Skeletal muscle satellite cell (primary cell): ENCODE measurements around the gene CAMTA1.
"Not testable (repeated sequence)": the region's sequence is repeated elsewhere in the genome, so short reads cannot be mapped to it uniquely, and the experiment has no call there.

Source experiments
- H3K27me3 ChIP-seq: 2 replicates; pipeline ENCODE4 v1.7.0; 2013; ENCODE audit warnings: low read length; ENCODE audit not compliant: control insufficient read depth, insufficient read depth
- H3K36me3 ChIP-seq: 2 replicates; pipeline ENCODE4 v1.7.0; 2013; ENCODE audit warnings: mild to moderate bottlenecking, control low read depth, low read length; ENCODE audit not compliant: insufficient read depth
- H3K4me1 ChIP-seq: 2 replicates; pipeline ENCODE4 v1.7.0; 2013; ENCODE audit warnings: low read length; ENCODE audit not compliant: control insufficient read depth, insufficient read depth
- H3K4me2 ChIP-seq: 2 replicates; pipeline ENCODE4 v1.7.0; 2013; ENCODE audit warnings: mild to moderate bottlenecking, low read length
- H3K4me3 ChIP-seq: 2 replicates; pipeline ENCODE4 v1.7.0; 2013; ENCODE audit warnings: low read length
- H3K9ac ChIP-seq: 2 replicates; pipeline ENCODE4 v1.7.0; 2013; ENCODE audit warnings: mild to moderate bottlenecking, low read depth, low read length, moderate library complexity
- H3K9me3 ChIP-seq: replicated peaks from 2 replicates; pipeline ENCODE4 v1.7.0; 2013; ENCODE audit warnings: mild to moderate bottlenecking, control low read depth, low read length

CAMTA1 gene

GRCh38 chr1:6914706-6915105, 129.5 kb downstream of the CAMTA1 start:
- no peaks in the 10 kb centered on the region for H3K36me3 ChIP-seq
- H3K27me3 ChIP-seq, result peaks cover 15% of the 10 kb centered on the region
- no peak overlapping the region for H3K4me2 ChIP-seq
- no peaks in the 10 kb centered on the region for H3K4me1 ChIP-seq
- H3K9ac ChIP-seq, result no peak overlapping the region
- no peak overlapping the region for H3K4me3 ChIP-seq
- peaks cover 4% of the 10 kb centered on the region for H3K9me3 ChIP-seq

DNA sequence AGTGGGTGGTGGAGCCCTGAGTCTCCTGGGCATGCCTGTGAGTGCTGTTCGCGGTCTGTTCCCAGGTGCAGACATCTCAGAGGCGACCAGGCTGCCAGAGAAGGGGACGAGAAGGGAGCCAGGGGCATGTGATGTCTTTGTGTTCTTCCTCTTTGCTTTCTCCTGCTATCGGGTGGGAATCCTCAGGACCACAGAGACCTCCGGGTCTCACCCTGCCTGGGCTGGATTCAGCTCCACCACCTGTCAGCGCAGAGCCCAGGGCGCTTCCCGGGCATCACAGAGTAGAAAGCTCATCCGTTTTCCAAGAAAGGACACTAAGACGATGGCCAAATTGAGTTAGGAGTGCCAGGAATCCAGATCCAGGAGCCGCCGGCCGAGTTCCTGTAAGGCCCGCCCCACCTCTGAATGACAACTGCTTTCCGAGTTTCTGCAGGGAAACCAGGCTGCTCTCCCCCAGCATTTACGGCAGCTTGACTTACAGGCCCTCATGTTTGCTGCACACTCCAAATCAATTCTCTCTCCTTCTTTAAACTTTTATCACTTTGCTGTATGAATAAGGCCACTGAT, 130.8 kb downstream of the CAMTA1 start:
- no peak overlapping the region for H3K4me3 ChIP-seq
- no peak overlapping the region for H3K9ac ChIP-seq
- H3K36me3 ChIP-seq, result no peaks in the 10 kb centered on the region
- no peaks in the 10 kb centered on the region for H3K4me1 ChIP-seq
- peaks cover 4% of the 10 kb centered on the region for H3K9me3 ChIP-seq
- H3K27me3 ChIP-seq, result peaks cover 15% of the 10 kb centered on the region
- no peak overlapping the region for H3K4me2 ChIP-seq

DNA sequence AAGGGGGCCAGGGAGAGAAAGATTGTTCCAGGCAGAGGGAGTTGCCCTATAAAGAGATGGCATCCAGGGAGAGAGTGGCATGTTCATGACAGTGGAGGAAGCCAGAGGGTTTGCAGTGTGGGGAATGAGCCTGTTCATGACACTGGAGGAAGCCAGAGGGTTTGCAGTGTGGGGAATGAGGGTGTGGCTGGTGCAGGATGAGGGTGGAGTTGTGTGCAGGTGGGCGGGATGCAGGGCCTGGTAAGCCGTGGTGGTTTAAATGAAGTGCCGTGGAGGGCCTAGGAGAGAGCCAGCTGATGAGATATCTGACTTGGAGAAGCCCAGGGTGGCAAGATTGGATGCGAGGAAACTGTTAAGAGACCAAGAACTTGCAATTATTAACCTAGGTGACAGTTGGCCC, 131.8 kb downstream of the CAMTA1 start:
- no peaks in the 10 kb centered on the region for H3K4me1 ChIP-seq
- no peaks in the 10 kb centered on the region for H3K36me3 ChIP-seq
- peaks cover 4% of the 10 kb centered on the region for H3K9me3 ChIP-seq
- no peak overlapping the region for H3K4me3 ChIP-seq
- H3K4me2 ChIP-seq, result no peak overlapping the region
- H3K27me3 ChIP-seq, result peaks cover 15% of the 10 kb centered on the region
- H3K9ac ChIP-seq, result no peak overlapping the region

GRCh38 chr1:6918186-6918924, 133.1 kb downstream of the CAMTA1 start:
- Histone ChIP-seq H3K4me2 (no peak overlapping the region), H3K9me3 (peaks cover 4% of the 10 kb centered on the region), H3K4me1 (no peaks in the 10 kb centered on the region), H3K27me3 (peaks cover 16% of the 10 kb centered on the region), H3K4me3 (no peak overlapping the region), H3K9ac (no peak overlapping the region), H3K36me3 (no peaks in the 10 kb centered on the region)

GRCh38 chr1:6918925-6919511, 133.8 kb downstream of the CAMTA1 start:
- Histone ChIP-seq H3K9me3 (no peaks in the 10 kb centered on the region), H3K4me2 (no peak overlapping the region), H3K27me3 (peaks cover 20% of the 10 kb centered on the region), H3K36me3 (no peaks in the 10 kb centered on the region), H3K9ac (no peak overlapping the region), H3K4me1 (no peaks in the 10 kb centered on the region), H3K4me3 (no peak overlapping the region)

GRCh38 chr1:6921506-6921905, 136.3 kb downstream of the CAMTA1 start:
- not testable (repeated sequence) for H3K27me3 ChIP-seq, H3K4me3 ChIP-seq, H3K4me2 ChIP-seq, H3K4me1 ChIP-seq, H3K36me3 ChIP-seq, H3K9me3 ChIP-seq, H3K9ac ChIP-seq

DNA sequence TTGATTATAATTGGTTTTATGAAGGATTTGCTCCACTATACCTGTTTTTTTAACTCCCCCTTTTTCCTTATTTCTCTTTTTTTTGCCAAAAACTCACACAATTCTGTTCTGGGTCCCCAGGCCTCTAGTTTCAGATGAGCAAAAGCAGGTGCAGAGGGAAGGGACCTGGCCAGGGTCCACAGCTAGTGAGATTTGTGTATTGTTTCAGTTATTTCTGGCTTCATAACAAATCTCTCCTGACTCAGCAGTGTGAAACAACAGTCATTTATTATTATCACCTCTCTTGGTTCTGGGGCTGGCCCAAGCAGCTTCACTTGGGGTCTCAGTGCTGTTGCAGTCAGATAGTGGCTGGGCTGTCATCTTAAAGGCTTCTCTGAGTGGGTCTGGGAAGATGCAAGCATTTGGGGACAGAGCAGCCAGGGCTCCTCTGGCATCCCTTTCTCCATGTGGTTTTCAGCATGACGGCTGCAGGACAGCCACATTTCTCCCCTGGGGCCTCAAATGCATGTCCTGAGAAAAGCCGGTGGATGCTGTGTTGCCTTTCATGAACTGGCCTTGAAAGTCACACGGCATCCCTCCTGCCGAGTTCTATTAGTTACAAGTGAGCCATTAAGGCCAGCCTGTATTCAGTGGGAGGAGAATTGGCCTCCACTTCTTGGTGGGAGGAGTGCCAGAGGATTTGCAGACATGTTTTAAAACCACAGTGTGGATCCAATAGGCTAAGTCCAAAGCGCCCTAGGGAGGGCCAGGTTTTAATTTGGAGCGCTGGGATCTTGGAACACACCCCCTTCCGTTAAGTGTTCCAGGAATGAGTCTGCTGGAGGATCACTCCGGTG, 137.1 kb downstream of the CAMTA1 start:
- H3K4me1 ChIP-seq, result no peaks in the 10 kb centered on the region
- H3K27me3 ChIP-seq, result peaks cover 9% of the 10 kb centered on the region
- H3K36me3 ChIP-seq, result no peaks in the 10 kb centered on the region
- no peak overlapping the region for H3K4me2 ChIP-seq
- H3K4me3 ChIP-seq, result no peak overlapping the region
- no peaks in the 10 kb centered on the region for H3K9me3 ChIP-seq
- no peak overlapping the region for H3K9ac ChIP-seq

DNA sequence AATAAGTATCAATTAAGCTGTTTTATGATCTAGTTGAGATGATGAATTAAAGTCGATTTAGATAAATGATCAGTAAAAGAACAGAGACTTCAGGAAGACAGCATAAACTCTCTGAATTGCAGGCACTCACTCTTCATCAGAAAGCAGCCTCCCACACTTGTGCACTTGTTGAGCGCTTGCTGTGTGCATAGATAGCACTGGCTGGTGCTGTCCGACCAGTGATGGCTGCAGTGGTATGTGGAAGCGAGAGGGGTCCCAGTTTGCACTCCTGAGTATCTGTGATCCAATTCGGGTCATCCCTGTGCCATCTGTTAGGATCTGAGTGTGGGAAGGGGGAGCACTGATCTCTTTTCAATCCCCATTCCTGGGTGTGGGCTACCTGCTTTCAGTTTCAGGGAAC, 137.8 kb downstream of the CAMTA1 start:
- Histone ChIP-seq H3K4me3 (no peak overlapping the region), H3K4me2 (no peak overlapping the region), H3K27me3 (peaks cover 12% of the 10 kb centered on the region), H3K9me3 (no peaks in the 10 kb centered on the region), H3K36me3 (no peaks in the 10 kb centered on the region), H3K4me1 (no peaks in the 10 kb centered on the region), H3K9ac (no peak overlapping the region)

GRCh38 chr1:6923416-6923815, 138.2 kb downstream of the CAMTA1 start:
- Histone ChIP-seq H3K4me1 (no peaks in the 10 kb centered on the region), H3K9ac (no peak overlapping the region), H3K4me2 (no peak overlapping the region), H3K4me3 (no peak overlapping the region), H3K36me3 (no peaks in the 10 kb centered on the region), H3K27me3 (peaks cover 12% of the 10 kb centered on the region), H3K9me3 (no peaks in the 10 kb centered on the region)

GRCh38 chr1:6923955-6924881, 139.0 kb downstream of the CAMTA1 start:
- no peaks in the 10 kb centered on the region for H3K9me3 ChIP-seq
- no peak overlapping the region for H3K4me2 ChIP-seq
- H3K4me1 ChIP-seq, result no peaks in the 10 kb centered on the region
- no peaks in the 10 kb centered on the region for H3K36me3 ChIP-seq
- no peak overlapping the region for H3K4me3 ChIP-seq
- no peak overlapping the region for H3K9ac ChIP-seq
- H3K27me3 ChIP-seq, result peaks cover 12% of the 10 kb centered on the region

- no peak overlapping the region for H3K9ac ChIP-seq
- H3K27me3 ChIP-seq, result peaks cover 14% of the 10 kb centered on the region
- H3K9me3 ChIP-seq, result no peaks in the 10 kb centered on the region
- no peak overlapping the region for H3K4me3 ChIP-seq
- H3K4me1 ChIP-seq, result no peaks in the 10 kb centered on the region
- no peak overlapping the region for H3K4me2 ChIP-seq
- H3K36me3 ChIP-seq, result no peaks in the 10 kb centered on the region
These were observed 139.6 kb downstream of the CAMTA1 start for GRCh38 chr1:6924891-6925290.
